Fibroblast of upper back skin (primary cell): ENCODE data around the gene GLRX.
"Not testable (repeated sequence)": the region's sequence is repeated elsewhere in the genome, so short reads cannot be mapped to it uniquely, and the experiment has no call there.

Source experiments
- DNase-seq: peaks from one replicate; pipeline ENCODE4 v3.0.0-alpha.2; 2013

Gene GLRX

GRCh38 chr5:95825495-95825894 lies 3.0 kb upstream of the GLRX start:
- no peak for DNase-seq

DNA sequence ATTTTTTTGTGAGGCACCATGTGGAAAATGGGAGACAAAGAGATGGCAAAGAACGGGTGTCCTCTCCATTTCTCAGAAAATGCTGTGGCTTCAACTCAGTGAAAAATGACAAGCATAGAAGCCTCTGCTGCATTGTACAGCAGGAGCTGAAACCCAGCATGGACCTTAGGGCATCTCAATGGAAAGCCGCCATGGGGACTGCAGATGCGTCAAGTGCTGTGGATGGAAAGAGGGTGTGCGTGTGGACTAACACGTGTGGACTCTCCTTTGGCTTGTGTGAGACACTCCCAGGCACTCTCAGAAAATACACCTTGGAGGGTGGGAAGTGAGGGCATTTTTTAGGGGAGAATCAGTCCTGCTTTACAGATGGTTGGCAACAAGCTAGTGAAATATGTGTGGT lies 2.2 kb upstream of the GLRX start:
- no peak for DNase-seq

GRCh38 chr5:95823738-95824609 lies 1.4 kb upstream of the GLRX start:
- peak; percentile 91 for DNase-seq

DNA sequence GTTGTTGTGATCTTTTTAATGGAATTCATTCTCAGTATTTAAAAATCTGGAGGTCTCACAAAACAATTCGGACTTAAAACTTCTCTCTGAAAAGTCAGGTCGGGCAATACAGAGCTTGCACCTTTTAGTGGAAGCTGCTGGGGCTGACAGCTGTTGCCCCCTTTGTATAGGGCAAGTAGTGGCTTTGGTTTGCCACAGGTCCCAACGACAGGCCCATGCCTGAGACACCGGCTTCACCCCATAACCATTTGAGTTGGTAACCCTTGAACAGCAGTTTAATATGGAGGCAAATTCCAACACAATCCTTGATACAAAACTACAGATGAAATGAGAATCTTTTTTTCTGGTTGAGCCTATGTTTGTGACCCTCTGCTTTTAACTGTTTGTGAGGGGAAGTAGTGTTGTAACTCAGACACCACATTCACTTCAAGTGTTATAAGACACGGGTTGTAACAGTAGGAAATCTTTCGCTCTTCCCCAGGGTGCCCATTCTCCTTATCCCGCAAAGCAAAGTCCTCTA lies 752 bp upstream of the GLRX start:
- no peak for DNase-seq

DNA sequence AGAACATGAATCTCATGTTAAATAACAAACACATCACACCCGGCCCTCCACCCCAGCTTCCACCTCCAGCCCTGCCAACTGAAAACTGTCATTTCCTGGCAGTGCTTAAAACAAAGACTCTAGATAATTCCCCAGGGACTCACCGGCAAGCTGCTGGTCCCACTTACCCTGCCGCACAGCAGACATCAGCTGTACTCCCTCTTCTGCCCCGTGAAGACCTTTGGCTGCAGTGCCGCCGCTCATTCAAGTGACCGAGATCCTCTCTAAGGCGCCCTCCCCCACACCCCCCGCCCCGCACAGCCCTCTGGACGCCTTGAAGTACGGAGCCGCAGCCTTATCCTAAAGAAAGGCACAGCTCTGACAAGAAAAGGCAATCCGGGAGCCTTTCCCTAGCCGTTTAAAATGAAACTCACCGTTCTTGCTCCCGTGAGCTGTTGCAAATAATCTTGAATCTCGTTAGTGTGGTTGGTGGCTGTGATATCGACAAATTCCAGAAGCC lies 434 bp downstream of the GLRX start:
- peak; percentile 37 for DNase-seq

- DNase-seq = no peak
These were observed 1.2 kb downstream of the GLRX start for GRCh38 chr5:95821110-95822021.

- no peak for DNase-seq
These were observed 4.1 kb downstream of the GLRX start for GRCh38 chr5:95818181-95819147.

- peak; percentile 68 for DNase-seq
These were observed 5.1 kb downstream of the GLRX start for GRCh38 chr5:95817430-95817829.

- DNase-seq = no peak
These were observed 5.8 kb downstream of the GLRX start for GRCh38 chr5:95816776-95817175.

DNA sequence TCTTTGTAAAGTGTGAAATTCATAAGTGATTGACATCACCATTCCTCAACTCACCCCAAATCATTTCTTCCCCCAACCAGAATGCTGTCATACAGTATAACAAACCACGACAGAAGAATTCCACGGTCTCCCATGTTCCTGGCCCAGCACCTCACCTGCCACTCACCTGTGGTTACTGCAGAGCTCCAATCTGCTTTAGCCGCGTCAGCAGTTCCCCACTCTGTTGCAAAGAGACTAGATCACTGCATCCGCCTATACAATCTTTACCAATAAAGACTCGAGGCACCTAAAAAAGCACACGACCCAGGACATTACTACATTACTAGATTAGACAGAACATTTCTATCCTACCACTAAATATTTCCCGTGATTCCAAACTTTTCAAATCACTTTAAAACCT lies 6.2 kb downstream of the GLRX start:
- DNase-seq = no peak

DNA sequence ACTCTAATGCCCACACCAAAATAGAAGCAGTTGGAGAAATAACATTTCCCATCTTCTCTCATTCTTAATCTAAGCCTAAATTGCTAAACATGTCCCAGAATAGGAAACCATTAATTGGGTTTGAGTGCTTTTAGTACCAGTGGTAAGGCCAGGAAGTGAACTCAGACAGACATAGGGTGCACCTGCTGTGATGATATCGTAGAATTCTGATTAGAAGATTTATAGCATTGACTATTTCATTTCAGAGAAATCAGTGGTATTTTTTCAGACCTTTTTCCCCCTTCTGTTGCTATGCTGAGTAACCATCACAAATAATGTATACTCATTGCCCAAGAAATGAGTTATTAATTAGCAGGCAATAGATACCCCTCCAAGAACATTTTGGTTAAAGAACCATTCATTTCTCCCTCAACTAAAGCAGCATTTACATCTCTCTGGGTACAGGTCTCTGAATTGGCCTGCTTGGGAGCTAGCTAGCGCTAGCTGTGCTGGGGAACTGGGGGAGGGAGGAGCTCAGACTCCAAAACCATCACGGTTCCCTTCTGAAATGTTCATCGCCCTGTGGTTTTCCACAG lies 7.3 kb downstream of the GLRX start:
- no peak for DNase-seq

- not testable (repeated sequence) for DNase-seq
These were observed 9.5 kb downstream of the GLRX start for GRCh38 chr5:95813035-95813434.

DNA sequence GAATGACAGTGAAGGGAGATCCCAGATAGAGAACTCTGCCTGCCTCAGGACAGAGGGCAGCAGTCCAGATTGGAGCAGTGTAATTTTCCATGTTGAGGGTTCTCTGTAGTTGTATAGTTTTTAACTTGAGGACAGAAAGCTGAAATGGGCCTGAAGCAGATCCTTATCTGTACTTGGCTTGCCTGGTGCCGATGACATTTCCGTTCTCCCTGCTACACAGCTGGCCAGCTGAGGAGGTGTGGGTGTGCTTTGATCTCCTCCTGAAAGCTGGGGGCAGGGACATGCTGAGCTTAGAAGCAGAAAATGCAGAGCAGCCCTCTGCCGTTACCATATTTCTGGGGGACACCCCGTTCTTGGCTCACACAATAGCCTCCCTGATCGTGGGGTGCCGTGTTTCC lies 10.5 kb downstream of the GLRX start:
- no peak for DNase-seq

DNA sequence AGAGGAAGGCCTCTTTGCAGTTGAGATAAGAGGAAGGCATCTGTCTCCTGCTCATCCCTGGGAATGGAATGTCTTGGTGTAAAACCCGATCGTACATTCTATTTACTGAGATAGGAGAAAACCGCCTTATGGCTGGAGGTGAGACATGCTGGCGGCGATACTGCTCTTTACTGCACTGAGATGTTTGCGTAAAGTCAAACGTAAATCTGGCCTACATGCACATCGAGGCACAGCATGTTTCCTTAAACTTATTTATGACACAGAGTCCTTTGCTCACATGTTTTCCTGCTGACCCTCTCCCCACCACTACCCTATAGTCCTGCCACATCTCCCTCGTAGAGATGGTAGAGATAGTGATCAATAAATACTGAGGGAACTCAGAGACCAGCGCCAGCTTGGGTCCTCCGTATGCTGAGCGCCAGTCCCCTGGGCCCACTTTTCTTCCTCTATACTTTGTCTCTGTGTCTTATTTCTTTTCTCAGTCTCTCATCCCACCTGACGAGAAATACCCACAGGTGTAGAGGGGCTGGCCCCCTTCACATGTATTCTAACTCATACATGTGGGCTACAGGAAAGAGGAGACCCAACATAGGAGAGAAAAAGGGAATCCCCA lies 11.0 kb downstream of the GLRX start:
- not testable (repeated sequence) for DNase-seq

DNA sequence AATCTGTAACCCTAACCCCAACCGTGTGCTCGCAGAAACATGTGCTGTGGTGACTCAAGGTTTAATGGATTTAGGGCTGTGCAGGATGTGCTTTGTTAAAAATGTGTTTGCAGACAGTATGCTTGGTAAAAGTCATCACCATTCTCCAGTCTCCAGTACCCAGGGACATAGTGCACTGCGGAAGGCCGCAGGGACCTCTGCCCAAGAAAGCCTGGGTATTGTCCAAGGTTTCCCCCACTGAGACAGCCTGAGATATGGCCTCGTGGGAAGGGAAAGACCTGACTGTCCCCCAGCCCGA lies 11.5 kb downstream of the GLRX start:
- peak; percentile 38 for DNase-seq

- peak; percentile 18 for DNase-seq
These were observed 12.0 kb downstream of the GLRX start for GRCh38 chr5:95810305-95811125.

DNA sequence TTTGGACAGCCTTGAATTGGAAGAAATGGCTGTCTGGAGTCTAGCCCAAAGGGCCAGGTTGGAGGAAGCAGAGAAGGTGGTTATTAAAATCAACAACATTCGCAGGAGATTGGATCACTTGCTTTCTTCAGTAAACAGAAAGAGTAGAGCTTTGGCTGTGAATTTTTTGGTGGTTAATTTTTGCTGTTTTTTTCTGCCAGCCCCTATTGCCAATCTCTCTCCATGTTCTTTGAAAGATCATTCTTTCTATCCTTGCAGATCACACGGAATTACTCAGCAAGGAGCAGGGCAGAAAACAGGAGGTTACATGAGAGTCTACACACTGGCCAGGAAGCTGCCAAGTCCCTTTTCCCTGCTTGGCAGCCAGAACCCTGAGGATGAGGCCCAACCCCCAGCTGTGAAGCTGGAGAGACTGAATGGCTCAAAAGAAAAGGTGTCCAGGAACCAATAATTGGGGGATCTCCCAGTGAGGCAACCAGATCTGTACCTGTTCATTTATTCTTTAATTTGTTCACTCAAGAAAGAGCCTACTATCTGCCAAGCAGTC lies 13.0 kb downstream of the GLRX start:
- DNase-seq = peak; percentile 26

- peak; percentile 60 for DNase-seq
These were observed 13.7 kb downstream of the GLRX start for GRCh38 chr5:95808686-95809413.

GRCh38 chr5:95808013-95808685 lies 14.4 kb downstream of the GLRX start:
- no peak for DNase-seq
